ENCODE results near the gene B3GALT5. TPM values are rescaled to one million over a fixed set of nuclear protein-coding genes. Genes with fewer than 3 reads are reported as not detected.

Gene B3GALT5
- total RNA-seq, 1 experiment from 2014 or later: 1.5 TPM

- Histone ChIP-seq H3K4me2 (ENCODE audit: low read length) (no peak overlapping the region), H3K9ac (ENCODE audit: low read length) (no peak overlapping the region), H3K9me3 (ENCODE audit: low read length) (no peaks in the 10 kb centered on the region), H3K4me3 (ENCODE audit: low read length) (no peak overlapping the region), H3F3A (ENCODE audit: low read length, unreplicated experiment) (no peaks in the 10 kb centered on the region), H3K27ac (ENCODE audit: low read length) (no peak overlapping the region), H3K27me3 (ENCODE audit: low read length) (no peaks in the 10 kb centered on the region), H2AFZ (ENCODE audit: low read length) (no peak overlapping the region), H3K9me2 (replicated peaks; ENCODE audit: low read length) (no peaks in the 10 kb centered on the region), H4K20me1 (ENCODE audit: low read length) (no peaks in the 10 kb centered on the region), H3K36me3 (ENCODE audit: low read depth, low read length) (no peaks in the 10 kb centered on the region), H3K4me1 (ENCODE audit: insufficient read depth, low read length) (no peaks in the 10 kb centered on the region), H3K79me2 (ENCODE audit: low read length) (no peaks in the 10 kb centered on the region)
- ChIA-PET CTCF (interaction anchor here (0.5 to 0.9 kb wide), 2 partner anchors 79 to 194 kb away, joined by 3 read pairs; no protein-coding TSS in a partner anchor), POLR2A (ENCODE audit: unreplicated experiment) (interaction anchor here (0.6 kb wide), 1 partner anchor 324 kb away, joined by 3 read pairs; no protein-coding TSS in a partner anchor)
- no peak for TF ChIP-seq EZH2phosphoT487 (IDR thresholded peaks at IDR 0.05; ENCODE audit: borderline replicate concordance, low read length)
- TF ChIP-seq CTCF (conservative IDR thresholded peaks at IDR 0.05; ENCODE audit: low read depth, low read length): no peak
- TF ChIP-seq EZH2 (IDR thresholded peaks at IDR 0.05; ENCODE audit: low read length, unreplicated experiment): no peak
- DNase-seq (no peak), ATAC-seq (no peak)
- no TSS peak for BruUV-seq (replicated peaks)
- intact Hi-C loops (cut with micrococcal nuclease): no loop called here
Measured at GRCh38 chr21:39712273-39712672, 99.5 kb downstream of the B3GALT5 start.

- Histone ChIP-seq H3K9ac (ENCODE audit: low read length) (no peak overlapping the region), H3K27ac (ENCODE audit: low read length) (no peak overlapping the region), H4K20me1 (ENCODE audit: low read length) (no peaks in the 10 kb centered on the region), H3K4me2 (ENCODE audit: low read length) (no peak overlapping the region), H2AFZ (ENCODE audit: low read length) (no peak overlapping the region), H3K4me3 (ENCODE audit: low read length) (no peak overlapping the region), H3K79me2 (ENCODE audit: low read length) (no peaks in the 10 kb centered on the region), H3K9me2 (replicated peaks; ENCODE audit: low read length) (no peaks in the 10 kb centered on the region), H3K9me3 (ENCODE audit: low read length) (no peaks in the 10 kb centered on the region), H3F3A (ENCODE audit: low read length, unreplicated experiment) (no peaks in the 10 kb centered on the region), H3K36me3 (ENCODE audit: low read depth, low read length) (no peaks in the 10 kb centered on the region), H3K4me1 (ENCODE audit: insufficient read depth, low read length) (no peaks in the 10 kb centered on the region), H3K27me3 (ENCODE audit: low read length) (no peaks in the 10 kb centered on the region)
- TF ChIP-seq CTCF (conservative IDR thresholded peaks at IDR 0.05; ENCODE audit: low read depth, low read length) (peak; percentile 36; the same call in 1 of the 2 replicates), EZH2 (IDR thresholded peaks at IDR 0.05; ENCODE audit: low read length, unreplicated experiment) (no peak)
- ATAC-seq (peak; percentile 64), DNase-seq (peak; percentile 38)
- intact Hi-C loops (cut with micrococcal nuclease): no loop called here
- CTCF ChIA-PET: interaction anchor here (0.9 kb wide), 1 partner anchor 79 kb away, joined by 3 read pairs; no protein-coding TSS in a partner anchor
- BruUV-seq (replicated peaks): no TSS peak
- POLR2A ChIA-PET (ENCODE audit: unreplicated experiment): no interaction called here
Measured at GRCh38 chr21:39712976-39713375, 100.2 kb downstream of the B3GALT5 start.

- intact Hi-C loops (cut with micrococcal nuclease): no loop called here
- Histone ChIP-seq H3K4me3 (ENCODE audit: low read length) (no peak overlapping the region), H2AFZ (ENCODE audit: low read length) (no peak overlapping the region), H3K4me2 (ENCODE audit: low read length) (no peak overlapping the region), H3K36me3 (ENCODE audit: low read depth, low read length) (no peaks in the 10 kb centered on the region), H3K9me2 (replicated peaks; ENCODE audit: low read length) (no peaks in the 10 kb centered on the region), H4K20me1 (ENCODE audit: low read length) (no peaks in the 10 kb centered on the region), H3K4me1 (ENCODE audit: insufficient read depth, low read length) (no peaks in the 10 kb centered on the region), H3F3A (ENCODE audit: low read length, unreplicated experiment) (no peaks in the 10 kb centered on the region), H3K27ac (ENCODE audit: low read length) (no peak overlapping the region), H3K79me2 (ENCODE audit: low read length) (no peaks in the 10 kb centered on the region), H3K9ac (ENCODE audit: low read length) (no peak overlapping the region), H3K27me3 (ENCODE audit: low read length) (no peaks in the 10 kb centered on the region), H3K9me3 (ENCODE audit: low read length) (no peaks in the 10 kb centered on the region)
- no peak for DNase-seq
- no peak for TF ChIP-seq CTCF (conservative IDR thresholded peaks at IDR 0.05; ENCODE audit: low read depth, low read length)
- TF ChIP-seq EZH2 (IDR thresholded peaks at IDR 0.05; ENCODE audit: low read length, unreplicated experiment): no peak
- no peak for TF ChIP-seq EZH2phosphoT487 (IDR thresholded peaks at IDR 0.05; ENCODE audit: borderline replicate concordance, low read length)
- CTCF ChIA-PET: interaction anchor here (0.6 to 1.2 kb wide), 2 partner anchors 66 to 196 kb away, joined by 3 to 4 read pairs; no protein-coding TSS in a partner anchor
- no peak for ATAC-seq
- BruUV-seq (replicated peaks): no TSS peak
- POLR2A ChIA-PET (ENCODE audit: unreplicated experiment): no interaction called here
Measured at GRCh38 chr21:39713905-39714304, 101.2 kb downstream of the B3GALT5 start.

Measured in PC-3 (cell line).